Measurements from ENCODE around the gene NFIB.

The NFIB gene

GRCh38 chr9:14119694-14120514 lies 194.0 kb downstream of the NFIB start:
- DNase-seq (ENCODE audit: low read depth in 2 of 2, low spot score in 1 of 2) = no peak

- DNase-seq (ENCODE audit: low read depth in 2 of 2, low spot score in 1 of 2) = no peak
Measured at GRCh38 chr9:14112226-14112625, 201.7 kb downstream of the NFIB start.

GRCh38 chr9:14111696-14112095 lies 202.2 kb downstream of the NFIB start:
- DNase-seq (ENCODE audit: low read depth in 2 of 2, low spot score in 1 of 2) = no peak

- no peak for DNase-seq (ENCODE audit: low read depth in 2 of 2, low spot score in 1 of 2)
Measured at GRCh38 chr9:14107977-14108376, 206.0 kb downstream of the NFIB start.

GRCh38 chr9:14107495-14107894 lies 206.4 kb downstream of the NFIB start:
- no peak for DNase-seq (ENCODE audit: low read depth in 2 of 2, low spot score in 1 of 2)

- no peak for DNase-seq (ENCODE audit: low read depth in 2 of 2, low spot score in 1 of 2)
Measured at GRCh38 chr9:14106699-14107098, 207.2 kb downstream of the NFIB start.

- no peak for DNase-seq (ENCODE audit: low read depth in 2 of 2, low spot score in 1 of 2)
Measured at GRCh38 chr9:14104496-14104895, 209.4 kb downstream of the NFIB start.

- DNase-seq (ENCODE audit: low read depth in 2 of 2, low spot score in 1 of 2) = no peak
Measured at GRCh38 chr9:14103115-14103514, 210.8 kb downstream of the NFIB start.

- DNase-seq (ENCODE audit: low read depth in 2 of 2, low spot score in 1 of 2) = no peak
Measured at GRCh38 chr9:14099737-14100136, 214.2 kb downstream of the NFIB start.

- DNase-seq (ENCODE audit: low read depth in 2 of 2, low spot score in 1 of 2) = no peak
Measured at GRCh38 chr9:14098486-14099180, 215.3 kb downstream of the NFIB start.

- no peak for DNase-seq (ENCODE audit: low read depth in 2 of 2, low spot score in 1 of 2)
Measured at GRCh38 chr9:14097666-14098415, 216.1 kb downstream of the NFIB start.

GRCh38 chr9:14097215-14097614 lies 216.7 kb downstream of the NFIB start:
- no peak for DNase-seq (ENCODE audit: low read depth in 2 of 2, low spot score in 1 of 2)

GRCh38 chr9:14096258-14096922 lies 217.6 kb downstream of the NFIB start:
- no peak for DNase-seq (ENCODE audit: low read depth in 2 of 2, low spot score in 1 of 2)

GRCh38 chr9:14095277-14095676 lies 218.7 kb downstream of the NFIB start:
- no peak for DNase-seq (ENCODE audit: low read depth in 2 of 2, low spot score in 1 of 2)

- no peak for DNase-seq (ENCODE audit: low read depth in 2 of 2, low spot score in 1 of 2)
Measured at GRCh38 chr9:14094491-14094890, 219.4 kb downstream of the NFIB start.

- no peak for DNase-seq (ENCODE audit: low read depth in 2 of 2, low spot score in 1 of 2)
Measured at GRCh38 chr9:14092344-14092743, 221.6 kb downstream of the NFIB start.

- DNase-seq (ENCODE audit: low read depth in 2 of 2, low spot score in 1 of 2) = no peak
Measured at GRCh38 chr9:14089051-14089803, 224.7 kb downstream of the NFIB start.

GRCh38 chr9:14087576-14087975 lies 226.4 kb downstream of the NFIB start:
- DNase-seq (ENCODE audit: low read depth in 2 of 2, low spot score in 1 of 2) = no peak

GRCh38 chr9:14086495-14086894 lies 227.4 kb downstream of the NFIB start:
- DNase-seq (ENCODE audit: low read depth in 2 of 2, low spot score in 1 of 2) = no peak

GRCh38 chr9:14085810-14086209 lies 228.1 kb downstream of the NFIB start:
- DNase-seq (ENCODE audit: low read depth in 2 of 2, low spot score in 1 of 2) = no peak

GRCh38 chr9:14084867-14085266 lies 229.1 kb downstream of the NFIB start:
- no peak for DNase-seq (ENCODE audit: low read depth in 2 of 2, low spot score in 1 of 2)

Measured in stimulated activated CD8-positive, alpha-beta memory T cell treated with anti-CD3 and anti-CD28 coated beads, Interleukin-4, amount 100 ng/mL, for 1 hour (primary cell).